Activated naive CD4-positive, alpha-beta T cell treated with anti-CD3 and anti-CD28 coated beads for 36 hours (primary cell): ENCODE results near the gene CALHM3. TPM values are rescaled to one million over a fixed set of nuclear protein-coding genes. Genes with fewer than 3 reads are reported as not detected.
"Not testable (repeated sequence)": the region's sequence is repeated elsewhere in the genome, so short reads cannot be mapped to it uniquely, and the experiment has no call there.

Experiments
- CTCF ChIA-PET: fragments of 350-600 bp; sonication (Branson Sonifier 250); formaldehyde crosslinking; loops from one replicate; lab custom pipeline; 2021; ENCODE audit warnings: antibody characterized with exemption; lab: Charles Lee
- DNase-seq: peaks from one replicate; pipeline ENCODE4 v3.0.0-alpha.2; 2020
- H3K27ac Mint-ChIP-seq: one replicate; pipeline ENCODE4 v1.8.0; 2021; ENCODE audit warnings: mild to moderate bottlenecking, mixed read lengths
- H3K27me3 Mint-ChIP-seq: one replicate; pipeline ENCODE4 v1.8.0; 2021; ENCODE audit warnings: low read depth, mixed read lengths
- H3K36me3 Mint-ChIP-seq: one replicate; pipeline ENCODE4 v1.8.0; 2021; ENCODE audit warnings: low read depth, mixed read lengths
- H3K4me1 Mint-ChIP-seq: one replicate; pipeline ENCODE4 v1.8.0; 2021; ENCODE audit warnings: low read depth, mixed read lengths
- H3K4me3 Mint-ChIP-seq: one replicate; pipeline ENCODE4 v1.8.0; 2021; ENCODE audit warnings: mild to moderate bottlenecking, moderate library complexity, mixed read lengths
- H3K9me3 Mint-ChIP-seq: one replicate; pipeline ENCODE4 v1.8.0; 2021; ENCODE audit warnings: mixed read lengths
- intact Hi-C: fragments of 100-400 bp; cut with micrococcal nuclease; formaldehyde crosslinking; loops from one replicate; pipeline ENCODE4 v1.15.1; 2023
- total RNA-seq, 2 experiments: library from RNA; stranded (reverse); gene quantifications; one replicate each; pipeline ENCODE4 v1.2.3, GENCODE V29; 2021

Gene CALHM3
- total RNA-seq, 2 experiments from 2014 or later: not detected

- Mint-ChIP-seq H3K4me3 (no peak overlapping the region), H3K9me3 (no peaks in the 10 kb centered on the region), H3K36me3 (no peaks in the 10 kb centered on the region), H3K27ac (no peak overlapping the region), H3K27me3 (peaks cover 5% of the 10 kb centered on the region), H3K4me1 (no peaks in the 10 kb centered on the region)
- DNase-seq: no peak
- CTCF ChIA-PET: interaction anchor here (0.6 to 1.3 kb wide), 3 partner anchors 18 to 122 kb away, joined by 3 to 5 read pairs (median 3); no protein-coding TSS in a partner anchor
- intact Hi-C loops: no loop called here
Observed at GRCh38 chr10:103510791-103511752, 32.0 kb upstream of the CALHM3 start.

- CTCF ChIA-PET: interaction anchor here (0.6 to 1.3 kb wide), 3 partner anchors 17 to 121 kb away, joined by 3 to 5 read pairs (median 3); no protein-coding TSS in a partner anchor
- H3K4me3 Mint-ChIP-seq: no peak overlapping the region
- peaks cover 5% of the 10 kb centered on the region for H3K27me3 Mint-ChIP-seq
- no peaks in the 10 kb centered on the region for H3K9me3 Mint-ChIP-seq
- H3K4me1 Mint-ChIP-seq: no peaks in the 10 kb centered on the region
- no peak for DNase-seq
- intact Hi-C loops: no loop called here
- no peaks in the 10 kb centered on the region for H3K36me3 Mint-ChIP-seq
- H3K27ac Mint-ChIP-seq: no peak overlapping the region
Observed at GRCh38 chr10:103510046-103510685, 31.1 kb upstream of the CALHM3 start.

GRCh38 chr10:103507235-103508191 is 28.5 kb upstream of the CALHM3 start:
- CTCF ChIA-PET: interaction anchor here (0.6 kb wide), 1 partner anchor 19 kb away, joined by 3 read pairs; no protein-coding TSS in a partner anchor
- intact Hi-C loops: no loop called here
- no peaks in the 10 kb centered on the region for H3K9me3 Mint-ChIP-seq
- H3K4me1 Mint-ChIP-seq: peaks cover 14% of the 10 kb centered on the region
- peaks cover 7% of the 10 kb centered on the region for H3K27me3 Mint-ChIP-seq
- DNase-seq: no peak
- H3K27ac Mint-ChIP-seq: no peak overlapping the region
- no peaks in the 10 kb centered on the region for H3K36me3 Mint-ChIP-seq
- H3K4me3 Mint-ChIP-seq: no peak overlapping the region

- H3K27me3 Mint-ChIP-seq: peaks cover 10% of the 10 kb centered on the region
- intact Hi-C loops: no loop called here
- peaks cover 14% of the 10 kb centered on the region for H3K4me1 Mint-ChIP-seq
- H3K9me3 Mint-ChIP-seq: no peaks in the 10 kb centered on the region
- H3K36me3 Mint-ChIP-seq: no peaks in the 10 kb centered on the region
- DNase-seq: no peak
- no peak overlapping the region for H3K4me3 Mint-ChIP-seq
- H3K27ac Mint-ChIP-seq: no peak overlapping the region
- CTCF ChIA-PET: interaction anchor here (0.6 kb wide), 1 partner anchor 25 kb away, joined by 3 read pairs; no protein-coding TSS in a partner anchor
Observed at GRCh38 chr10:103506061-103506460, 27.0 kb upstream of the CALHM3 start.

- no peaks in the 10 kb centered on the region for H3K9me3 Mint-ChIP-seq
- peaks cover 20% of the 10 kb centered on the region for H3K4me1 Mint-ChIP-seq
- no peak overlapping the region for H3K27ac Mint-ChIP-seq
- no peaks in the 10 kb centered on the region for H3K36me3 Mint-ChIP-seq
- DNase-seq: peak; percentile 73
- H3K27me3 Mint-ChIP-seq: peaks cover 23% of the 10 kb centered on the region
- no peak overlapping the region for H3K4me3 Mint-ChIP-seq
- CTCF ChIA-PET: interaction anchor here (0.7 to 2.5 kb wide), 4 partner anchors 11 to 249 kb away, joined by 3 to 8 read pairs (median 4); partner anchors contain the start of gene NEURL1
- intact Hi-C loops: loop anchor here (2.0 kb wide), 1 partner anchor 39 kb away; no protein-coding TSS in a partner anchor
Observed at GRCh38 chr10:103504181-103504783, 25.2 kb upstream of the CALHM3 start.

GRCh38 chr10:103503777-103504176 is 24.7 kb upstream of the CALHM3 start:
- not testable (repeated sequence) for H3K4me3 Mint-ChIP-seq, DNase-seq, H3K36me3 Mint-ChIP-seq, H3K27ac Mint-ChIP-seq, H3K9me3 Mint-ChIP-seq
- CTCF ChIA-PET: interaction anchor here (1.5 to 2.5 kb wide), 2 partner anchors 11 to 18 kb away, joined by 3 to 6 read pairs; partner anchors contain the start of gene NEURL1
- intact Hi-C loops: loop anchor here (2.0 kb wide), 1 partner anchor 39 kb away; no protein-coding TSS in a partner anchor
- Mint-ChIP-seq H3K27me3 (peaks cover 26% of the 10 kb centered on the region), H3K4me1 (peaks cover 20% of the 10 kb centered on the region)

GRCh38 chr10:103502849-103503660 is 24.0 kb upstream of the CALHM3 start:
- no peak for DNase-seq
- H3K36me3 Mint-ChIP-seq: no peaks in the 10 kb centered on the region
- peaks cover 20% of the 10 kb centered on the region for H3K4me1 Mint-ChIP-seq
- H3K27ac Mint-ChIP-seq: no peak overlapping the region
- H3K4me3 Mint-ChIP-seq: no peak overlapping the region
- H3K9me3 Mint-ChIP-seq: no peaks in the 10 kb centered on the region
- CTCF ChIA-PET: interaction anchor here (1.5 to 2.5 kb wide), 2 partner anchors 10 to 18 kb away, joined by 3 to 6 read pairs; partner anchors contain the start of gene NEURL1
- H3K27me3 Mint-ChIP-seq: peaks cover 29% of the 10 kb centered on the region
- intact Hi-C loops: no loop called here

- no peak overlapping the region for H3K27ac Mint-ChIP-seq
- H3K27me3 Mint-ChIP-seq: peaks cover 31% of the 10 kb centered on the region
- no peaks in the 10 kb centered on the region for H3K36me3 Mint-ChIP-seq
- H3K9me3 Mint-ChIP-seq: no peaks in the 10 kb centered on the region
- DNase-seq: no peak
- no peak overlapping the region for H3K4me3 Mint-ChIP-seq
- intact Hi-C loops: no loop called here
- H3K4me1 Mint-ChIP-seq: peaks cover 20% of the 10 kb centered on the region
- CTCF ChIA-PET: interaction anchor here (0.6 to 1.3 kb wide), 3 partner anchors 11 to 63 kb away, joined by 3 read pairs; no protein-coding TSS in a partner anchor
Observed at GRCh38 chr10:103501186-103501585, 22.1 kb upstream of the CALHM3 start.

GRCh38 chr10:103500481-103500880 is 21.4 kb upstream of the CALHM3 start:
- H3K4me1 Mint-ChIP-seq: peaks cover 20% of the 10 kb centered on the region
- no peaks in the 10 kb centered on the region for H3K9me3 Mint-ChIP-seq
- H3K27ac Mint-ChIP-seq: no peak overlapping the region
- CTCF ChIA-PET: interaction anchor here (1.3 kb wide), 1 partner anchor 10 kb away, joined by 3 read pairs; no protein-coding TSS in a partner anchor
- H3K4me3 Mint-ChIP-seq: no peak overlapping the region
- H3K36me3 Mint-ChIP-seq: no peaks in the 10 kb centered on the region
- intact Hi-C loops: no loop called here
- DNase-seq: peak; percentile 17
- H3K27me3 Mint-ChIP-seq: peaks cover 38% of the 10 kb centered on the region

GRCh38 chr10:103499881-103500280 is 20.8 kb upstream of the CALHM3 start:
- Mint-ChIP-seq H3K4me3 (no peak overlapping the region), H3K9me3 (no peaks in the 10 kb centered on the region), H3K4me1 (peaks cover 20% of the 10 kb centered on the region), H3K36me3 (no peaks in the 10 kb centered on the region), H3K27ac (no peak overlapping the region), H3K27me3 (peaks cover 44% of the 10 kb centered on the region)
- CTCF ChIA-PET: interaction anchor here (0.6 kb wide), 1 partner anchor 15 kb away, joined by 3 read pairs; no protein-coding TSS in a partner anchor
- no peak for DNase-seq
- intact Hi-C loops: no loop called here
